Femur (tissue), 1 donor: Measurements from ENCODE around the gene GBP6.
"Not testable (repeated sequence)": the region's sequence is repeated elsewhere in the genome, so short reads cannot be mapped to it uniquely, and the experiment has no call there.

ENCODE experiments used
- DNase-seq: peaks from one replicate; pipeline ENCODE4 v3.0.0-alpha.2; 2017

GBP6 gene, protein sequence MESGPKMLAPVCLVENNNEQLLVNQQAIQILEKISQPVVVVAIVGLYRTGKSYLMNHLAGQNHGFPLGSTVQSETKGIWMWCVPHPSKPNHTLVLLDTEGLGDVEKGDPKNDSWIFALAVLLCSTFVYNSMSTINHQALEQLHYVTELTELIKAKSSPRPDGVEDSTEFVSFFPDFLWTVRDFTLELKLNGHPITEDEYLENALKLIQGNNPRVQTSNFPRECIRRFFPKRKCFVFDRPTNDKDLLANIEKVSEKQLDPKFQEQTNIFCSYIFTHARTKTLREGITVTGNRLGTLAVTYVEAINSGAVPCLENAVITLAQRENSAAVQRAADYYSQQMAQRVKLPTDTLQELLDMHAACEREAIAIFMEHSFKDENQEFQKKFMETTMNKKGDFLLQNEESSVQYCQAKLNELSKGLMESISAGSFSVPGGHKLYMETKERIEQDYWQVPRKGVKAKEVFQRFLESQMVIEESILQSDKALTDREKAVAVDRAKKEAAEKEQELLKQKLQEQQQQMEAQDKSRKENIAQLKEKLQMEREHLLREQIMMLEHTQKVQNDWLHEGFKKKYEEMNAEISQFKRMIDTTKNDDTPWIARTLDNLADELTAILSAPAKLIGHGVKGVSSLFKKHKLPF

GRCh38 chr1:89363638-89364536 is at the start of gene GBP6:
TSS of gene GBP6 (plus strand) at chr1:89364059. CDS start at chr1:89368552, 4,493 bp downstream.
- no peak for DNase-seq

DNA sequence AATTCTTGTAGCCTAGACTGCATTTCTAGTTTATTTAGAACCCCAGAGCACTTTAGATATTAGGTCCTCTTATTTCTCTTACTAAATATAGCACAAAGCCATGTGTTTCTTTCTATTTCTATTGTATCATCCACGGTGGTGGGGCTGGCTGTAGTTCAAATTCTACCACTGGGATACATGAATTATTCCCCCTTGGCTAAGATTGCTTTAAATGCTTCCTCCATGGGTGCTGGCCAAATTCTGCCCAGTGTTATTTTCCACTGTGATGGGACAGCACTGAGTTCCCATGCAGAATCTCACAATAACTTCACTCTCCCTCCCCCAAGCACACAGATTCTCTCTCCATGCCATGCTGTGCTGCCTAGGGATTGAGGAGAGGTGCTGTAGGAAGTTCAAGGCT is 41.5 kb upstream of the GBP6 start:
- no peak for DNase-seq

- no peak for DNase-seq
Measured at GRCh38 chr1:89331890-89332289, 32.0 kb upstream of the GBP6 start.

DNA sequence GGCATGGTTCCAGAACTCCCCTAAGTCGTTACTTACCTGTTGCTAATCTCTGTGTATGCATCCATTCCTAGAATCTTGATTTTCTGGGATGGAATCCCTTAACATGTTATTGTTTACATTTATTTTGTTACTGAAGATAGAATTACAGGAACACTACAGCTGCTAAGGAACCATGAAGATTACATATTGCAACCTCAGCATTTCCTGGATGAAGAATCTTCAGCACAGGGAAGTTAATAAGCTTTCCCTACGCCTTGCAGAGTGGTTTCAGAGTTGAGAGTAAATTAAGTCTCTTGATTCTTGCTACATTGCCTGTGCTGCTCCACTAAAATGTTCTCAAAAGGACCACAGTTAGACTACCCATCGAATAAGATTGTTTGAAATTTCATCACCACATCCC is 31.4 kb upstream of the GBP6 start:
- no peak for DNase-seq

- DNase-seq, result no peak
Measured at GRCh38 chr1:89335486-89335885, 28.4 kb upstream of the GBP6 start.

DNA sequence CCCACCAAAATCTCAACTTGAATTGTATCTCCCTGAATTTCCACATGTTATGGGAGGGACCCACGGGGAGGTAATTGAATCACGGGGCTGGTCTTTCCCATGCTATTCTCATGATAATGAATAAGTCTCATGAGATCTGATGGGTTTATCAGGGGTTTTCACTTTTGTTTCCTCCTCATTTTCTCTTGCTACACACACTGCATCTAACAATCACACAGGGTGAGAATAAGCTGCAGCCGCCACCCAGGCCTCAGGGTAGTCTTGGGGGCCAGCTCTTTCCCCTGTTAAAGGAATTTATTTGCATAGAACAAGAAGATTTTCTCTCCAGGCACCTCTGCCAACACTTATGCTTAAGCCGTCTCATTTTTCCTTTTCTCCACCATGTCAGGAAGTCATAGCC is 26.0 kb upstream of the GBP6 start:
- DNase-seq, result no peak

GRCh38 chr1:89339039-89339438 is 24.8 kb upstream of the GBP6 start:
- DNase-seq, result no peak

DNA sequence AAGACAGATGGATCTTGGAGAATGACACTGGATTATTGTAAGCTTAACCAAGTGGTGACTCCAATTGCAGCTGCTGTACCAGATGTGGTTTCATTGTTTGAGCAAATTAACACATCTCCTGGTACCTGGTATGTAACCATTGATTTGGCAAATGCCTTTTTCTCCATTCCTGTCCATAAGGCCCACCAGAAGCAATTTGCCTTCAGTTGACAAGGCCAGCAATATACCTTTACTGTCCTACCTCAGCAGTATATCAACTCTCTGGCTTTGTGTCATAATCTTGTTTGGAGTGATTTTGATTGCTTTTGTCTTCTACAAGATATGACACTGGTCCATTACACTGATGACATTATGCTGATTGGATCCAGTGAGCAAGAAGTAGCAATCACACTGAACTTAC is 18.4 kb upstream of the GBP6 start:
- not testable (repeated sequence) for DNase-seq

- no peak for DNase-seq
Measured at GRCh38 chr1:89347296-89347695, 16.6 kb upstream of the GBP6 start.

GRCh38 chr1:89350298-89350697 is 13.6 kb upstream of the GBP6 start:
- no peak for DNase-seq

DNA sequence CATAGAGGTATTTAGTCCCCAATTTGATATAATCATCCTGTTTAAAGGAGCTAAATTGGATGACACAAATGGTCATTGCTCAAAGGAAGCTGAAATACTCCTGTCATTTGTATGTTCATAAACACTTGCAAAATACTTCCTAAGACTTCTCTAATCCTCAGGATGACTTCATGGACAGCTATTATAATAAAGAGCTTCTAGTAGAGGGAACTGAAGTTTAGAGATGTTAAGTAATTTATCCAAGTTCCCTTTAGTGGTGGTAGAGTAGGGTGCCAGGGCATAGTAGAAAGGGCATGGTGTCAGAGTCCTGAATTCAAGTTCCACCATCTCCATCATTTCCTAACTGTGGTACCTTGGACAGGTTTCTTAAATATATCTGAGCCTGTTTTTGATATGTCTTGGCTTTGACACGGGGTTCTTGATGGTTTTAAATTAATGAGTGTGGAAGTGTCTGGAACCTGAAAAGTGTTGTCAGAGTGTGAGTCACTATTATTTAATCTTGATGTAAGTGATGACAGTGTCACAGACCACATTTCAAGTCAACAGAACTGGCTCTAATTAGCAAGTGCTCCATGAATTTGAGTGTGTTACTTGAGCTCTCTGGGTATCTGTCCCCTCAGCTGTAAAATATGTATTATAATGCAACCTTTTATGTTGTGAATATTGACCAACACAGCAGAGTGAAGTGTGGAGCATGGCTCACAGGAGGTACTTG is 12.1 kb upstream of the GBP6 start:
- DNase-seq, result no peak

- no peak for DNase-seq
Measured at GRCh38 chr1:89352421-89352820, 11.4 kb upstream of the GBP6 start.

DNA sequence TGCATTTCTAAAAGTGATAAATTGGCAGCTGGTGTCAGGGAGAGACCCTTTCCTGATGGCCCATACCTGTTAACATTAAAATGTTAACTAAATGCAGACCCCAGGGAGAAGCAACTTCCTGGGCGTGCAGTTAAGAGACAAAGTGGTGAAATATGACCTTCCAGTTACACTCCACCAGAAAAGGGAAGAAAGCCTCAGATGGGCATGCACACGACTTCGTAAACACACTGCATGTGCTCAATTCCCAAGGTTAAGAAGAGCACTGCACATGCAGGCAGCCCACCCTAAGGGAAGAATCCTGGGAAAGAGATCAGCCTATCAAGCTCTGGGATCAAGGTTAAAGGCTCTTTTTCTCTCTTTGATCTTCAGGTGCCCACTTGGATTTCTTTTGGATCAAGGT is 9.7 kb upstream of the GBP6 start:
- no peak for DNase-seq

DNA sequence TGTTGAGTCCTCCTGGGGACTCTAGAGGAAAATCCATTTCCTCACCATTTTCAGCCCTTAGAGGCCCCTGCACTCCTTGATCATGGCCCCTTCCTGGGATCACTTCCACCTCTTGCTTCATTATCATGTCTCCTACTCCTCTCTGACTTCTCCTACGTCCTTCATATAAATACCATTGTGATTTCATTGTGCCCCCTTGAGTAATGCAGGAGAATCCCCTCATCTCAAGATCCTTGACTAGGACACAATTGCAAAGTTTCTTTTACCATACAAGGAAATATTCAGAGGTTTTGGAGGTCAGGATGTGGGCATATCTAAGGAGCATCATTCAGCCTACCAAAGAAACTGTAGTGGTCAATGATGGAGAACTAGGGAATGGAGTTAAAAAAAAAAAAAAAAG is 8.8 kb upstream of the GBP6 start:
- no peak for DNase-seq

DNA sequence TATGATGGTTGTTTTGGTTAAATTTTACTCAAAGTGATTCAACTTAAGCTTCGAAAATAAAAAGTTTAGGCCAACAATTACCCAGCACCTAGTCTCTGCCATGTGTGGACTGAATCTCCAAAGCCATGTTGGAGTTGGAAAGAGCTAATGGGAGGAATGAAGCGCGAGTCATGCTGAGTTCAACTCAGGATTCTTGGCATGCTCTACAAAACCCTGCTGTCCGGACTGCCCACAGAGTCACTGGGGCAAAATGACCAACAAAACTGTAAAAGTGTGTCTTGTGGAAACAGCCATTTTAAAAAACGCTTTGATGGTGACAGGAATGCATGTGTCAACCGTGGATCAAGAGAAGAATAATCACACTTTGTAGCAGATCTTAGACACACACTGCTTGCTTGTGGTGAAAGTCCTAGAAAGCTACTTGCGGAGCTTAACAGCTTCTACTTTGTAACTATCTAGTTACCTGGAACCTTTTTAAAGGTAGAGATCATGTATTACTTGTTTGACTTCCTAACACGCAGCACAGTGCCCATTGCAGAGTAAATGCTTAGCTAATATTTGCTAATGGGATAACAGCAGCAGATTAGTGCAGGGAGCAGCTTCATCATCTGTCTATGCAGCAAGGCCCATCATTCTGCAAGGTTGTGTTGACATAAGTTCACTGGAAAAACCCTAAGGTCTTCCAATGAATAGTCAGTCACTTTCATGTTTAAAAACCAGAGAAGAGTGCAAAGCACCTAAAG is 7.0 kb upstream of the GBP6 start:
- no peak for DNase-seq

DNA sequence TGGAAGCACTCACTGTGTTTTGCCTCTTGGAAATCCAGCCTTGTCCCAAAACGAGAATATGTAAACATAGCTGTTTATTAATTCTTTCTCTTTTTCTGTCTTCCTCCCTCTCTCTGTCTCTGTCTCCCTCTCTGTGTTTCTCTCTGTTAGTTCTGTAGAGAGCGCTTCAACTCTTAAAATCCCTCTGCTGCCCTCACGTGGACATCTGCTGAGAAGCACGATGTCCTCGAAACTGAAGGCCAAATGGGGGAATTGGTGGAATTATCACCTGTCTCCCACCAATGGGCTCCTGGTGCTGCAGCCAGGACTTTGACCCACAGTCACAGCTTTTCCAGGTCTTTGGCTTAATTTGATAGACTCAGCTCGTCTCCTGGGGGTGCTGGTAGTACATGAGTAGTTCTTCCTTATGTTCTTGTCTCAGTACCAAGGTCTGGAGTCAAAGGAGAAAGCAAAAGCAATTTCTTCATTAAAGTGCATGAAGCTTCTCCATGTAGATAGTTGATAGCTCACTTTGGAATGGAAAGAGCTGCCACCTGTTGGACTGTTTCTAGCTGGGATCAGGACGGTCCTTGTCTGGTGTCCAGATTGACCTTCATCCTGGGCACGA is 5.5 kb upstream of the GBP6 start:
- peak; percentile 78 for DNase-seq

DNA sequence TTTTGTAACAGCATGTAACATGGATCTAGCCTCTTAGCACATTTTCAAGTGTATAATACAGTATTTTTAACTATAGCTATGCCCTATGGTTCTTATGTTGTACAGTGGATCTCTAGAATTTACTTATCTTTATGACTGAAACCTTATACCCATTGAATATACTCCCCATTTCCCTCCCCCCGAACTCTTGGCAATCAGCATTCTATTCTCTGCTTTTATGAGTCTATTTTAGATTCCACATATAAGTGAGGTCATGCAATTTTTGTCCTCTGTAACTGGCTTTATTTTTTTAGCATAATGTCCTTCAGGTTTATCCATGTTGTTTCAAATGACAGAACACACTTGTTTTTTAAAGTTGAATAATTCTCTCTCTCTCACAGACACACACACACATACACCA is 3.1 kb upstream of the GBP6 start:
- no peak for DNase-seq

- no peak for DNase-seq
Measured at GRCh38 chr1:89361681-89362080, 2.2 kb upstream of the GBP6 start.

DNA sequence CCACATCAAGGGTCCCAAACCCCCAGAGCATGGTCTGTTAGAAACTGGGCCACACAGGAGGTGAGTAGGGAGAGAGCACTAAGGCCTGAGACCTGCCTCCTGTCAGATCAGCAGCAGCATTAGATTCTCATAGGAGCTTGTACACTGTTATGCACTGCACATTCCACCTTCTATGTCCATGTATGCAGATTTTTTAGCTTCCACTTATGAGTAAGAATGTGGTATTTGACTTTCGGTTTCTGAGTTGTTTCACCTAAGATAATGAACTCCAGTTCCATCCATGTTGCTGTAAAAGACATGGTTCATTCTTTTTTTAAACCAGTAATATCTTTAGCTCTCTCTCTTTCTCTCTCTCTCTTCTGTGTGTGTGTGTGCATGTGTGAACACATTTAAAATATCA is 663 bp upstream of the GBP6 start:
- no peak for DNase-seq

GRCh38 chr1:89364954-89365550 is 1.2 kb downstream of the GBP6 start:
- no peak for DNase-seq

GRCh38 chr1:89367221-89367620 is 3.4 kb downstream of the GBP6 start:
- no peak for DNase-seq
